Mucosa of stomach (tissue), 1 donor: ENCODE results near the gene TM9SF1.

Experiments used
- H3K27me3 ChIP-seq: one replicate; pipeline ENCODE4 v1.7.0; 2013; ENCODE audit warnings: mild to moderate bottlenecking, low read length; ENCODE audit not compliant: control insufficient read depth, insufficient read depth
- H3K36me3 ChIP-seq: one replicate; pipeline ENCODE4 v1.7.0; 2013; ENCODE audit warnings: low read length; ENCODE audit not compliant: control insufficient read depth, insufficient read depth
- H3K4me1 ChIP-seq: one replicate; pipeline ENCODE4 v1.7.0; 2013; ENCODE audit warnings: mild to moderate bottlenecking, low read length; ENCODE audit not compliant: control insufficient read depth, insufficient read depth
- H3K4me3 ChIP-seq: one replicate; pipeline ENCODE4 v1.7.0; 2013; ENCODE audit warnings: low read length
- H3K9ac ChIP-seq: one replicate; pipeline ENCODE4 v1.7.0; 2013; ENCODE audit warnings: mild to moderate bottlenecking, low read length, moderate library complexity
- H3K9me3 ChIP-seq: one replicate; pipeline ENCODE4 v1.7.0; 2013; ENCODE audit warnings: mild to moderate bottlenecking, low read length, moderate library complexity; ENCODE audit not compliant: control insufficient read depth
- donor health status: Pancreatic carcinoma.

The TM9SF1 gene

DNA sequence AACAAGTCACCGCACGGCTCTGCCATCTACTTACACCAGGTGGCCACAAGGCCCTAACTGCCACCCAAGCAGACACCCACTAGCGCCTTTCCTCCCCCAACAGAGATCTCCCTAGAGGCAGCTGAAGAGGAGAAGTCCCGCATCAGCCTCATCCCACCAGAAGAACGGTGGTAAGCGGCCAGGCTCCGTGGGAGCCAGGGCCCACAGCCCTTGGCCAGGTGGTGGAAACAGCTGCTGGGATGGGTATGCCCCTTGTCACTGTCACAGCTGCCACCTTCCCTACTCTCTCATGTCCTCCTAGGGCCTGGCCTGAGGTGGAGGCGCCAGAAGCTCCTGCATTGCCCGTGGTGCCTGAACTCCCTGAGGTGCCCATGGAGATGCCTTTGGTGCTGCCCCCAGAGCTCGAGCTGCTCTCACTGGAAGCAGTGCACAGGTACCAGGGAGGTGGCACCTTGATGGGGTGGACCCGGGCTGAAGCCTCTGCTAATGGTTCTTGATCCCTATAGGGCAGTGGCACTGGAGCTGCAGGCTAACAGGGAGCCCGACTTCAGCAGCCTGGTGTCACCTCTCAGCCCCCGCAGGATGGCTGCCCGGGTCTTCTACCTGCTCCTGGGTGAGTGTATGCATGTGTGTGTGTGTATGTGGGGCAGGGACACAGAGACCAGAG, 15.8 kb downstream of the TM9SF1 start:
- no peak overlapping the region for H3K4me3 ChIP-seq
- H3K4me1 ChIP-seq: no peaks in the 10 kb centered on the region
- H3K9ac ChIP-seq: no peak overlapping the region
- no peaks in the 10 kb centered on the region for H3K9me3 ChIP-seq
- H3K36me3 ChIP-seq: peaks cover 4% of the 10 kb centered on the region
- H3K27me3 ChIP-seq: no peaks in the 10 kb centered on the region

GRCh38 chr14:24178399-24179178, 16.7 kb downstream of the TM9SF1 start:
- no peaks in the 10 kb centered on the region for H3K27me3 ChIP-seq
- no peaks in the 10 kb centered on the region for H3K9me3 ChIP-seq
- no peak overlapping the region for H3K9ac ChIP-seq
- H3K4me3 ChIP-seq: no peak overlapping the region
- no peaks in the 10 kb centered on the region for H3K4me1 ChIP-seq
- H3K36me3 ChIP-seq: peaks cover 4% of the 10 kb centered on the region

DNA sequence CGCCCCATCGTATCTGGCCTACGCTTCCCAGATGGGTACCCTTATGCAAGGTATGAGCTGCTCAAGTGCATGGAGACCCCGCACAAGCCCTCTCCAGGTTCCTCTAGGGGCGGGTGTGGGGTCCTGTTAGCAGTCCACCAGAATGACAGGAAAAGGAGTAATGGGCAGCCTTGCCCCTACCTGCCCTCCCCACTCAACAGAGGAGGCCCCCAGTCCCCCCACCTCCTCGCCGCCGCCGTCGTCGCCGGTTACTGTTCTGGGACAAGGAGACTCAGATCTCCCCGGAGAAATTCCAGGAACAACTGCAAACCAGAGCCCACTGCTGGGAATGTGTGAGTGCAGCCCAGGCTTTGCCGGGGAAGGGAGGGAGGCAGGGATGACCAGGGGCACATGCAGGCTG, 17.4 kb downstream of the TM9SF1 start:
- no peak overlapping the region for H3K4me3 ChIP-seq
- H3K36me3 ChIP-seq: peaks cover 4% of the 10 kb centered on the region
- H3K4me1 ChIP-seq: no peaks in the 10 kb centered on the region
- no peak overlapping the region for H3K9ac ChIP-seq
- H3K9me3 ChIP-seq: no peaks in the 10 kb centered on the region
- no peaks in the 10 kb centered on the region for H3K27me3 ChIP-seq

GRCh38 chr14:24177041-24177825, 18.0 kb downstream of the TM9SF1 start:
- H3K4me3 ChIP-seq: no peak overlapping the region
- no peaks in the 10 kb centered on the region for H3K27me3 ChIP-seq
- peaks cover 4% of the 10 kb centered on the region for H3K36me3 ChIP-seq
- H3K9me3 ChIP-seq: no peaks in the 10 kb centered on the region
- no peak overlapping the region for H3K9ac ChIP-seq
- no peaks in the 10 kb centered on the region for H3K4me1 ChIP-seq

- Histone ChIP-seq H3K36me3 (peaks cover 4% of the 10 kb centered on the region), H3K4me3 (no peak overlapping the region), H3K27me3 (no peaks in the 10 kb centered on the region), H3K9me3 (no peaks in the 10 kb centered on the region), H3K9ac (no peak overlapping the region), H3K4me1 (no peaks in the 10 kb centered on the region)
Measured at GRCh38 chr14:24176599-24176998, 18.6 kb downstream of the TM9SF1 start.

GRCh38 chr14:24172871-24173281, 22.4 kb downstream of the TM9SF1 start:
- H3K4me3 ChIP-seq: no peak overlapping the region
- H3K4me1 ChIP-seq: no peaks in the 10 kb centered on the region
- H3K9ac ChIP-seq: no peak overlapping the region
- no peaks in the 10 kb centered on the region for H3K27me3 ChIP-seq
- H3K9me3 ChIP-seq: no peaks in the 10 kb centered on the region
- H3K36me3 ChIP-seq: no peaks in the 10 kb centered on the region

DNA sequence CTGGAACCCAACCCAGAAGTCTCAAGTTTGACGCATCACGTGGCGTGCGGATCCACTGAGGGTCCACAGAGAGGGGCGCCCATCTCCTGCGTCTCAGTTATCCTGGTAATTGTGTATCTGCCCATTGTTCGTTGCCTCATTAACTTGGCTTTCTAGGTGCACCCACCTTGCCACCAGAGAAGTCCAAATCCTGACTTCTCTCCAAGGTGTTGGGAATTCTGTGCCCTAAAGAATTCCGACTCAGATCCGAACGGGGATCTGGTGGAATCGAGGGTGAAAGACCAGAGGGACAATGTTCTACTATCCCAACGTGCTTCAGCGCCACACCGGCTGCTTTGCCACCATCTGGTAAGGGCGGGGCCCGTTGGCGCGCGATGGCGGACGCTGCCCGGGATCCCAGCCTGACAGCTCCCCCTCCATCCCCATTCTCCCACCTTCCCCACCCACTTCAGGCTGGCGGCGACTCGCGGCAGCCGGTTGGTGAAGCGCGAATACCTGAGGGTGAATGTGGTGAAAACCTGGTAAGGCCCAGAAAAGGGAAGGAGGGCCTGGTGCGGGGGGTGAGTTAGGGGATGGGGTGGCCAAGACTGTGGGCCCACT, 22.9 kb downstream of the TM9SF1 start:
- Histone ChIP-seq H3K4me1 (no peaks in the 10 kb centered on the region), H3K9me3 (no peaks in the 10 kb centered on the region), H3K36me3 (no peaks in the 10 kb centered on the region), H3K4me3 (no peak overlapping the region), H3K9ac (no peak overlapping the region), H3K27me3 (no peaks in the 10 kb centered on the region)

GRCh38 chr14:24171422-24172260, 23.6 kb downstream of the TM9SF1 start, which contains the start of gene REC8:
Gene REC8, plus strand, starts transcription at chr14:24172080. Its CDS starts 473 bp downstream, at chr14:24172553.
- peaks cover 3% of the 10 kb centered on the region for H3K36me3 ChIP-seq
- H3K9ac ChIP-seq: no peak within 1 kb of the TSS
- no peaks in the 10 kb centered on the region for H3K4me1 ChIP-seq
- H3K9me3 ChIP-seq: no peaks in the 10 kb centered on the region
- H3K27me3 ChIP-seq: no peaks in the 10 kb centered on the region
- no peak within 1 kb of the TSS for H3K4me3 ChIP-seq

- Histone ChIP-seq H3K4me3 (no peak overlapping the region), H3K4me1 (peaks cover 9% of the 10 kb centered on the region), H3K9ac (no peak overlapping the region), H3K36me3 (peaks cover 38% of the 10 kb centered on the region), H3K27me3 (no peaks in the 10 kb centered on the region), H3K9me3 (no peaks in the 10 kb centered on the region)
Measured at GRCh38 chr14:24167469-24168114, 27.6 kb downstream of the TM9SF1 start.

DNA sequence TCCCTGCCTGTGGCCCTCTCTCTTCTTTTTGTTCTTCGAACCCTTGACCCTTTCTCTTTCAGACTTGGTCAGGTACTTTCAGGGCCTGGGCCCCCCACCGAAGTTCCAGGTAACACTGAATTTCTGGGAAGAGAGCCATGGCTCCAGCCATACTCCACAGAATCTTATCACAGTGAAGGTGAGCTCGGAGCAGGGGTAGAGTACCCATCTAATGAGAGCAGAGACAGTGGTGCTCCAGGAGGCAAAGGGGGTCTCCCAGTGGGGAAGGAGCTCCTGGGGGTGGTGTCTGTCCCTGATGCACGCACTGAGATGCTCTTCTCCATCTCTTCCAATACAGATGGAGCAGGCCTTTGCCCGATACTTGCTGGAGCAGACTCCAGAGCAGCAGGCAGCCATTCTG, 29.5 kb downstream of the TM9SF1 start:
- no peak overlapping the region for H3K4me3 ChIP-seq
- H3K36me3 ChIP-seq: peaks cover 38% of the 10 kb centered on the region
- H3K27me3 ChIP-seq: no peaks in the 10 kb centered on the region
- H3K9ac ChIP-seq: no peak overlapping the region
- no peaks in the 10 kb centered on the region for H3K9me3 ChIP-seq
- H3K4me1 ChIP-seq: peaks cover 21% of the 10 kb centered on the region

DNA sequence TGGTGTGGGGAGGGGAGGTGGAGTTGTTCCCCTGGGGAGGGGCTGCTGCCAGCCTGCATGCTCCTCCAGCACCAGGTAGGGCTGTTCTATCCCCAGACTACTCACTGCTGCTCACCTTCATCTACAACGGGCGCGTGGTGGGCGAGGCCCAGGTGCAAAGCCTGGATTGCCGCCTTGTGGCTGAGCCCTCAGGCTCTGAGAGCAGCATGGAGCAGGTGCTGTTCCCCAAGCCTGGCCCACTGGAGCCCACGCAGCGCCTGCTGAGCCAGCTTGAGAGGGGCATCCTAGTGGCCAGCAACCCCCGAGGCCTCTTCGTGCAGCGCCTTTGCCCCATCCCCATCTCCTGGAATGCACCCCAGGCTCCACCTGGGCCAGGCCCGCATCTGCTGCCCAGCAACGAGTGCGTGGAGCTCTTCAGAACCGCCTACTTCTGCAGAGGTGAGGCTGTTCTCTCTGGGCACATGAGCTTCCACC, 30.7 kb downstream of the TM9SF1 start:
- no peak overlapping the region for H3K9ac ChIP-seq
- H3K9me3 ChIP-seq: no peaks in the 10 kb centered on the region
- no peak overlapping the region for H3K4me3 ChIP-seq
- H3K27me3 ChIP-seq: no peaks in the 10 kb centered on the region
- peaks cover 46% of the 10 kb centered on the region for H3K36me3 ChIP-seq
- peaks cover 27% of the 10 kb centered on the region for H3K4me1 ChIP-seq
